ENCODE measurements around the gene MYH6.

MYH6 gene

DNA sequence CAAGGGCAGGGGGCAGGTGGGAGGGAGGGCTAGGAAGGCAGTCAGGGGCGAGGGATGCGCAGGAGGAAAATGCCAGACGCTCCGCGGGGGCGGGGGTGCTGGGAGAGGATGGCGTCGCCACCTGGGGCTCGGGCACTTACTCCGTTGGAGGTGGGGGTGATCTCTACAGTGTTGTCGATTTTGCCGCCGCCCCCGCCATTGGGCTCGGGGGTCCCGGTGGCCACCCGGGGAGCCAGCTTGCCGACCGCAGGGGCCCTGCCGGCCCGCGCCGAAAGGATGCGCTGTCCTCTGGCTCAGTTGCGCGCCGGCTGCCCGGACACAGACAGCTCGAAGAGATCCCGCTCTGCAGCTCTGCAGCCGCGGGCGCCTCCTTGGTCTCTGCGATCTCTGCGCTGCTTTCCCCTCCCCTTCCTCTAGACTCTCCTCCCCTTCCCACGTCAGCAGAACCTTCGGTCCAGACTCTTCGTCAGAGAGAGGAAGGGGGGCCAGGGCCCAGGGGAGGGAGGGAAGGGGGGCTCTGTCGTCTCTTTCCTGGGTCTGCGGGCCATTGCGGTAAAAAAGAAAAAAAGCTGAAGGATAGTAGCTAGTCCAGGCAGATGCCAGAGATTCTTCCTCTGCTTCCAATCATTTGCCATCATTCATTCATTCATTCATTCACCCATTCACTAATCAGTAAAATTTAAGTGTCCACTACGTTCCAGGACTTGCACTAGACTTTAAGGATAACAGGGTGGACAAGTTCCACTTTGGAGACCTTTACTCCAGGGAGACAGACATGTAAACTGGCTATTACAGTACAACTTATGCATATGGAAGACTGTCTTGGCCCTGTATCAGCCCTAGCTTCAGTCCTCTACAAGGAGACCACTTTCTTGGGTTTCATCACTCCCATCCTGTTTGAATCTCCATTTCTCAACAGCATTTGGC lies 55.3 kb downstream of the MYH6 start, which contains the start of gene SLC22A17:
SLC22A17 (minus strand) TSS at position 382 of the 927 bp plus-strand sequence.
- Histone ChIP-seq H3K4me3 (peak within 1 kb of the TSS; percentile 85), H3K9me3 (ENCODE audit: low read depth, low read length) (no peaks in the 10 kb centered on the region), H3K36me3 (ENCODE audit: insufficient read depth, low read length) (no peaks in the 10 kb centered on the region; the same call in 1 of the 2 replicates), H3K27ac (no peak within 1 kb of the TSS), H3K9ac (ENCODE audit: insufficient read length) (peak within 1 kb of the TSS; percentile 56)
- DNase-seq (ENCODE audit: low read depth, low spot score), result no peak
- no peak for TF ChIP-seq FOXP2 (optimal IDR thresholded peaks at IDR 0.05; ENCODE audit: control extremely low read depth, extremely low read length, insufficient read depth)
- TF ChIP-seq EZH2 (IDR thresholded peaks at IDR 0.05), result no peak
- peak; percentile 62; the same call in 1 of the 2 replicates for TF ChIP-seq POLR2AphosphoS5 (IDR thresholded peaks at IDR 0.05; ENCODE audit: borderline replicate concordance, low read depth, low read length)

DNA sequence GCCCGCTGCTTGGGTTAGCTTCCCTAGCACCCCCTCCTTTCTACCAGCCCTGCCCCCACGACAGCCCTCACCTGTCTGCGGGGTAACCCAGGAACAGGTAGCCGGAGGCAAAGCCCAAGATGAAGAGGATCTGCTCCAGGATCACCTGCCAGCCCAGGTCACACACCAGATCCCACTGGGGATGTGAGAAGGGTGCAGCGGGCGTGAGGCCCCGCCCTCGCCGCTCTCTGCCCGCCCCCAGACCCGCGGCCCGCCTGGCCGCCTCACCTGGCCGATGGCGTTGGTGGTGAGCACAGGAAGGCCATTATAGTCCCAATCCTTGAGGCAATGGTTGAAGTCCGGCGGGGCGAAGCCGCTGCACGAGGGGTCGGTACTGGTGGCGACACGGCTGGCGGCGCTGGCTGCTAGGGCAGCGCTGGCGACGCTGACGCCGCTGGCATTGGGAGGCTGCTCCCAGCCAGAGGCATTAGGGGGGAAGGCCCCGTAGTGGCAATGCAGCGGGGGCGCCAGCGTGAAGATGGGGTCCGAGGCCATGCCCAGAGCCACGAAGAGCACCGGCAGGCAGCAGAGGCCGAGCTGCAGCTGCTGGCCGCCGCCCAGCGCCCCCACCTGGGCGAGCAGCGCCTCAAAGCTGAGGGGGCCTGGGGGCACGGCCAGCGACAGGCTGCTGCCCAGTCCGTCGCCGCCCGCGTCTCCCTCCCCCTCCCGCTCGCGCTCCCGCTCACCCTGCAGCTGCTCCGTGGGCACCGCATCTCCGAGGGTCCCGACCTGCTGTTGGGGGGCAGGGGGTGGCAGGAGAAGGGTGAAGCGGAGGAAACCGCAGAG lies 56.2 kb downstream of the MYH6 start:
- no peaks in the 10 kb centered on the region for H3K9me3 ChIP-seq (ENCODE audit: low read depth, low read length)
- DNase-seq (ENCODE audit: low read depth, low spot score), result no peak
- no peaks in the 10 kb centered on the region; the same call in 1 of the 2 replicates for H3K36me3 ChIP-seq (ENCODE audit: insufficient read depth, low read length)
- H3K4me3 ChIP-seq, result peak overlapping the region; percentile 85
- no peak for TF ChIP-seq FOXP2 (optimal IDR thresholded peaks at IDR 0.05; ENCODE audit: control extremely low read depth, extremely low read length, insufficient read depth)
- TF ChIP-seq EZH2 (IDR thresholded peaks at IDR 0.05), result no peak
- TF ChIP-seq POLR2AphosphoS5 (IDR thresholded peaks at IDR 0.05; ENCODE audit: borderline replicate concordance, low read depth, low read length), result no peak
- H3K27ac ChIP-seq, result no peak overlapping the region
- peak overlapping the region; percentile 56 for H3K9ac ChIP-seq (ENCODE audit: insufficient read length)

DNA sequence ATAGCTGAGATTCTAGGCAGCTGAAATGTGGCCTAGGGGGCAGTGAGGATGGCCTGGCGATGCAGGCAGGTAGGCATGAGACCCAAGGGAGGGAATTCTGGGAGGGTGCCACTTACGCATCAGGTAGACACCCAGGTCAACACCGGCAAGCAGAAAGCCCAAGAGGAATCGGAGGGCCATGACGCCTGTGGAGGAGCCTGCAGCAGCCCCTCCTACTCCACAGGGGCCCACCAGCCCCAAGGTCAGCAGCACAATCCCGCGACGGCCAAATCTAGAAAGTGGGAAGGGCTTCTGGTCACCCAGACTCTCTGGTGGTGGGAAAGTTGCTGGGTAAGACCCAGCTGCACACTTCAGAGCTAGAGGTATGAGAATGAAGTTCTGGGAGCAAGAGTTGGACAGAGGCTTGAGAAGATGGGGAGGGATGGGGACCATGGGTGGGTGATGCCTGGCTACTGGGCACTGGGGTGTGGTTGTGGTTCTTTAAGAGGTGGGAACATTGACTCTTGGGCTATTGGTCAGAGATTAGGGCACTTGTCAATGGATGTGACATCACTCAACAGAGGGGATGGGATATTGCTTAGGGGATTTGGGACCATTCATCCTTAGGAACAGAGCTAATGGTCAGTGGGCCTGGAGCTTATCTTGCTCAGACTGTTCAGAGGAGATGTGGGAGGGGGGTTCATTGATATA lies 58.8 kb downstream of the MYH6 start:
- Histone ChIP-seq H3K9ac (ENCODE audit: insufficient read length) (no peak overlapping the region), H3K27ac (no peak overlapping the region), H3K4me3 (no peak overlapping the region), H3K9me3 (ENCODE audit: low read depth, low read length) (no peaks in the 10 kb centered on the region), H3K36me3 (ENCODE audit: insufficient read depth, low read length) (no peaks in the 10 kb centered on the region)
- TF ChIP-seq EZH2 (IDR thresholded peaks at IDR 0.05), result no peak
- DNase-seq (ENCODE audit: low read depth, low spot score), result no peak

DNA sequence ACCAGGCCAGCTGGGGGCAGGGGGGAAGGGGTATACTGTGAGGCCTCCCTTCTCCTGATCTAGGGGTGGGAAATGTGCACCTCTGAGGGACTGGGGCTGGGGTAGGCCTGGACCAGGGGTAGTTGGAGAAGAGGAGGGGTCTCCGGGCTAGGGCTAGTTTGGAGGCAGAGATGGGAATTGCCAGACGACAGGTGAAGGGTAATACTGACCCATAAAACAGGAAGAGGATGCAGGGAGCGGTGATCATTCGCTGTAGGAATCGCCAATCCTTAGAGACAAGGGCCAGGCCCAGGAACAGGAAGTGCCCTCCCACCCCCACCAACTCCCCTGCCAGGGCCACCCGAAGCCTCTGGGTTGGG lies 59.8 kb downstream of the MYH6 start:
- H3K36me3 ChIP-seq (ENCODE audit: insufficient read depth, low read length), result no peaks in the 10 kb centered on the region

DNA sequence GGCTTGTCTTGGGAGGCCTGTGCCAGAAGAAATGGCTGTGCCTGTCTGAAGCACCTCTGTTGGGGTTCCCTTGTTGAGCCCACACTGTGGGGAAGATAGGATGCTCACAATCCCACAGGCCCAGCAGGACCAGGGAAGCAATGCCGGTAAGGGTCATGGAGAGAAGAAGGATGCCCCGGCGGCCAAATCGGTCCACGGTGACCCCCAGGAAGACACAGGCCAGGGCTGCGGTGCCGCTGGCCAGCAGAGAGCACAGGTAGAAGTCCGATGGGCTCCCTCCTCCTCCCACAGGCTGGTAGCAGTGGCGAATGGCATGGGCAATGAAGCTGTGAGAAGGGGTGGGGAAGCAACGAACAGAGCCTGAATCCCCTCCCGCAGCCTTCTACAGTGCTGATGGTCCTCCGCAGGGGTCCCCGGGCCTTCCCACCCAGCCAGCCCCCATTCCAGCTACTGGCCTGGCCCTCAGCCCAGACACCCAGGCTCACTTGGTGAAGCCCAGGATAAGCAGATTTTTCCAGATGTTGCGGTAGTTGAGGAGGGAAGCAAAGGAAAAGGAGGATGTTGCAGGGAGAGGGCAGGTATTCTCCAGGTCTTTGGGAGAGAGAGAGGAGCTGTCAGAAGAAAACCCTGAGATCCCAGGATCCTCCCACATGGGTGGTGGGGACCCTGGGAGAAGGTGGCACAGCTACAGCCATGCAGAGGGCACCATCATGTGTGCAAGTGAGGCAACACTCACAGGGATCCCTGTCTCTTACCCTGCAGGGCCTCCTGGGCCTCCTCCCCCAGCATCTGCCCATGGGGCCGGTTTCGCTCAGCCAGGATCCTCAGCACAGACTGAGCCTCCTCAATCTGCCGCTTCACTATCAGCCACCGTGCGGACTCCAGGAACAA lies 60.4 kb downstream of the MYH6 start:
- H3K27ac ChIP-seq, result no peak overlapping the region
- H3K4me3 ChIP-seq, result no peak overlapping the region
- H3K9me3 ChIP-seq (ENCODE audit: low read depth, low read length), result no peaks in the 10 kb centered on the region
- H3K9ac ChIP-seq (ENCODE audit: insufficient read length), result no peak overlapping the region
- H3K36me3 ChIP-seq (ENCODE audit: insufficient read depth, low read length), result no peaks in the 10 kb centered on the region
- no peak for DNase-seq (ENCODE audit: low read depth, low spot score)
- TF ChIP-seq EZH2 (IDR thresholded peaks at IDR 0.05) (no peak), FOXP2 (optimal IDR thresholded peaks at IDR 0.05; ENCODE audit: control extremely low read depth, extremely low read length, insufficient read depth) (no peak), POLR2AphosphoS5 (IDR thresholded peaks at IDR 0.05; ENCODE audit: borderline replicate concordance, low read depth, low read length) (no peak)

More for the DNA sequence above, 59.8 kb downstream of the MYH6 start:
- H3K27ac ChIP-seq, result no peak overlapping the region
- H3K9ac ChIP-seq (ENCODE audit: insufficient read length), result no peak overlapping the region
- H3K4me3 ChIP-seq, result no peak overlapping the region
- DNase-seq (ENCODE audit: low read depth, low spot score), result no peak
- TF ChIP-seq EZH2 (IDR thresholded peaks at IDR 0.05) (no peak), POLR2AphosphoS5 (IDR thresholded peaks at IDR 0.05; ENCODE audit: borderline replicate concordance, low read depth, low read length) (no peak), FOXP2 (optimal IDR thresholded peaks at IDR 0.05; ENCODE audit: control extremely low read depth, extremely low read length, insufficient read depth) (no peak)
- no peaks in the 10 kb centered on the region for H3K9me3 ChIP-seq (ENCODE audit: low read depth, low read length)

DNA sequence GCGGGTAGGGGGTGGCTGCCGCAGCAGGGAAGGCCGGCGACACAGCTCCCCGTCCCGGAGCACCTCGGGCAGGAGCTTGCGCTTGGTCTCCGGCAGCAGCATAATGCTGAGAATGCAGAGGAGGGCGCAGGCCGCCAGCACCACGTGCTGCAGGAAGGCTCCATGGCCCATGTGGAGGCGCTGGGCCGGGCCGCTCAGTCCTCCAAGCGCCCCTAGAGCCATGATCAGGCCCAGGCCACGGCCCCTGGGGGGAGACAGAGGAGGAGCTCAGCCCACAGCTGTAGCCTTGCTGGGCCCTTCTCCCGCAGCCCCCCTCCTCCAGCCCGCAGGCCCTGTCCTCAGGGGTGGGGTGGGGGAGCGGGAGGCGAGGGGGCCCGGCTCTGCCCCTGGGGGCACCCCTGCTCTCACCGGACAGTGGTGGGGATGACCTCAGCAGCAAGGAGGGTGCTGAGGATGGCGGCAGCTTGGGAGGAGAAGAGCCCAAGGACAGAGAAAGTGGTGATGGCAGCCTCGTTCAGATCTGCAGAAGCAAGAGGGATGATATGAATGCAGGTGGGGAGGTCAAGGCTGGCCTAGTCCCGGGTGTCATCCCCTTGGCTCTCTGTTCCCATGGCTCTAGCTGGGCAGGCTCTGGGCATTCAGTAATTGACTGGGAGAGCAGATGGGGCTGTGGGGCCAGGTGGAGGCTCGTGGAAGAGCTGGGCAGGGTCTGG lies 61.2 kb downstream of the MYH6 start:
- no peak for DNase-seq (ENCODE audit: low read depth, low spot score)
- no peaks in the 10 kb centered on the region for H3K9me3 ChIP-seq (ENCODE audit: low read depth, low read length)
- no peak overlapping the region for H3K4me3 ChIP-seq
- no peaks in the 10 kb centered on the region for H3K36me3 ChIP-seq (ENCODE audit: insufficient read depth, low read length)
- H3K9ac ChIP-seq (ENCODE audit: insufficient read length), result no peak overlapping the region
- no peak for TF ChIP-seq EZH2 (IDR thresholded peaks at IDR 0.05)
- TF ChIP-seq FOXP2 (optimal IDR thresholded peaks at IDR 0.05; ENCODE audit: control extremely low read depth, extremely low read length, insufficient read depth), result no peak
- TF ChIP-seq POLR2AphosphoS5 (IDR thresholded peaks at IDR 0.05; ENCODE audit: borderline replicate concordance, low read depth, low read length), result no peak
- no peak overlapping the region for H3K27ac ChIP-seq
